Dermis microvascular lymphatic vessel endothelial cell (primary cell): Measurements from ENCODE around the gene SCAMP1. TPM values are rescaled to one million over a fixed set of nuclear protein-coding genes. Genes with fewer than 3 reads are reported as not detected.
"Not testable (repeated sequence)": the region's sequence is repeated elsewhere in the genome, so short reads cannot be mapped to it uniquely, and the experiment has no call there.

Experiments used
- DNase-seq, 2 donors: peaks; one replicate each; pipeline versions ENCODE4 v3.0.0 to v3.0.0-alpha.2; 2010; ENCODE audit warnings: low read depth in 2 of 2
- total RNA-seq: library from RNA; depleted of rRNA; stranded (reverse); fragments of >200 nt; gene quantifications from 2 replicates; pipeline ENCODE4 v1.2.1, GENCODE V29; 2014

Gene SCAMP1, protein sequence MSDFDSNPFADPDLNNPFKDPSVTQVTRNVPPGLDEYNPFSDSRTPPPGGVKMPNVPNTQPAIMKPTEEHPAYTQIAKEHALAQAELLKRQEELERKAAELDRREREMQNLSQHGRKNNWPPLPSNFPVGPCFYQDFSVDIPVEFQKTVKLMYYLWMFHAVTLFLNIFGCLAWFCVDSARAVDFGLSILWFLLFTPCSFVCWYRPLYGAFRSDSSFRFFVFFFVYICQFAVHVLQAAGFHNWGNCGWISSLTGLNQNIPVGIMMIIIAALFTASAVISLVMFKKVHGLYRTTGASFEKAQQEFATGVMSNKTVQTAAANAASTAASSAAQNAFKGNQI
- total RNA-seq: 45.1 and 48.7 TPM in 2 replicates

DNA sequence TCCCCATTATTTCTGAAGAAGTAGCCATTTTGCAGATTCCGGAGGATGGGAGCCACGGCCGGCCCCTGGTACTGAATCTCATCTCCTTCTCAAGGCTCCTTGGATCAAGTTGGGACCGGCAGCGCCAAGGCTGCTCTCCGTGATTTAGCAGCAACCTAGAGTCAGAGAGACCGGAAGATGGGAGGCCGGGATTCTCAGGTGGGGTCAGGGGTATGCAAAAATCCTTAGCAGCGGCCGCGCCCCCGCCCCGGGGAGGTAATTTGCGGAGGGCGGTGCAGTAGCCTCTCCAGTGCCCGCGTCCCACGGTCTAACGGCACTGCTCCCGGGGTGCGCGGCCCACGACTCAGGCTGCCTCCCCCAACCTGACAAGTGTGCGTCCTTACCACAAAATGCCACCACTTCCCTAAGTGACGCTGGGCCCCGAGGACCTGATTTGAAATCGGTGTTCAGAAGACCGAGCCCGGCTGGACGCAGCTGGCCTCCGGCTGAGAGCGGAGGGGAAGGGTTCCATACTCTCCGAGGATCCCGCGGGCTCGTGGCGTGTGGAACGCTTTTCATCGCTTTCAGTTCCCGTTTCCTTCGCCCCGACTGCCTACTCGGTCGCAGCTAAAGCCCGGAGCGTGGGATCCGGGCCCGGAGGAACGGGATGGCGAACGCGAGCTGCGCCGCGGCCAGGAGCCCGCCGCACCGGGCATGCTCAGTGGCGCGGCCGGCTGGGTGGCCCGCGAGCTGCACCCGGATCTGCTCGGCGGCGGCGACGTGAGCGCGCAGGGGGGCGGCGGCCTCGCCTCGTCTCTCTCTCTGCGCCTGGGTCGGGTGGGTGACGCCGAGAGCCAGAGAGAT is at the start of gene SCAMP1:
Gene SCAMP1, plus strand, starts transcription at position 787 of the 843 bp plus-strand sequence. Its CDS starts 55 bp downstream, at position 842.
- peak; percentile 84 to 93 for DNase-seq

DNA sequence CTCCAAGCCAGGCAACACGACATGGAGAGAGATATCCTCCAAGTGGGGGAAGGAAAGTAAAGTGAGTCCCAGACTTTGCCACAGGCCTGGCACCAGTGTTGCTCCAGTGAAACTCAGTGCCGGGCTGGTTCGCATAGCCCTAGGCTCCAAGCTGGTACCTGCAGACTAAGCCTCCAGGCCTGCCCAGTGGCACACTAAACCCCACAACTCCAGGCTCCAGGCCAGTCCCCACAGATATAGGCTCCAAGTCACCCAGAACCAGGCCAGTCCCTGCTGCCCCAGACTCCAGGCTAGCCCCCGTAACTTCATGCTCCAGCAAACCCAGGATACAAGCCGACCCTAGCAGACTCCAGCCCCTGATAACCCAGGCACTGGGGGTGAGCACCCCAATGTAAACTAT is 42.9 kb upstream of the SCAMP1 start:
- no peak for DNase-seq

DNA sequence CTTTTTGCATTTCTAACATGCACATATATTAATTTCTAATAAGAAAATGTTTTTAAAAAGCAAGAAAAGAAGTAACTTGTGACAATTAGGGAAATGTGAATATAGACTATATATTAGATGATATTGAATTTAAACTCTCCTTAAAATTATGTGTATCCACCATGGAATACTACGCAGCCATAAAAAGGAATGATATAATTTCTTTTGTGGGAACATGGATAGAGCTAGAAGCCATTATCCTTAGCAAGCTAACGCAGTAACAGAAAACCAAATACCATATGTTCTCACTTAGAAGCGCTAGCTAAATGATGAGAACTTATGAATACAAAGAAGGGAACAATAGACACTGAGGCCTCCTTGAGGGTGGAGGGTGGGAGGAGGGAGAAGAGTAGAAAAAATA is 42.1 kb upstream of the SCAMP1 start:
- DNase-seq: no peak

DNA sequence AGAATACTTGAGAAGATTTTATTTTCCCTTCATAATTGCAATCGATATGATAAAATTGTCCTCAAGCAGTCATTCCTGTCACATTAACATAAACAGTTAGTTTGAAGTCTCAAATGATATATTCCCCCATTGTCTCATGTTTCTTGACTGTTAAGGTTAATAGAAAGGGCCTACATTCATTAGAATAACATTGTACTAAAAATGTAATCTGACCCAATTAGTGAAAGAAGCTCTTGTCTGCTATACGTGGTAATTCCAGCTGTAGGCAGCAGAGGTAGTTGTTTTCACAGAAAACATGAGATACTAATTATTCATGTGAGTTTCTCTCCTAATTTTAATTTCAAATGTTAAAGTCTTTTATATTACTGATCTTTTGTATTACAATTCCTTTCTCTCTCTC is 40.0 kb upstream of the SCAMP1 start:
- peak; percentile 48 to 49 for DNase-seq

GRCh38 chr5:78323241-78323640 is 37.2 kb upstream of the SCAMP1 start:
- no peak for DNase-seq

- DNase-seq: no peak
Measured at GRCh38 chr5:78326930-78327329, 33.5 kb upstream of the SCAMP1 start.

- DNase-seq: no peak
Measured at GRCh38 chr5:78327761-78328510, 32.5 kb upstream of the SCAMP1 start.

DNA sequence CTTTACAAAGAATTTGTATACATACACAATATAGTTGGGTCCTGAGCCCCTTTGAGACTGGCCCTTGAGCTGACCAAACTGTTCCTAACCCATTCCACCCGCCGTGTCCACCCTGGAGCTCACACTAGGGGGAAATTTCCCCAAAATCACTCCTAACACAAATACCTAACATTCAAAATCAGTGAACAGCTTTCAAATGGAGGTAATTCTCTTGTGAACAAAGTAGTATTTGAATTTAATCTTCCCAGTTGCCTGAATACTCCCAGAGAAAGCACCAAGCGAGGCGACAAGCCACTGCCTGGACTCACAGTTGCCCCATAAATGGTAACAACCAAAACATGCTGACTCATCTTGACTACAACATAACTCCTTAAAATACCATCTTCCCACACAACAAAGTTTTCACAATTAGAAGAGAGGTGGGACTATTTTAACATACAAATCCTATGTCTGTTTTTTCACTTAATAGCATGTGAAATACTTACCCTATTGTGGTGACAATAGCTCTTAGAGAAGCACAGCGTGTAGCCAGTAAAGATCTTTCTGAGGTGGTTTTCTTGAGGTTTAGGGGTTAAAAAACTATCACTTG is 31.7 kb upstream of the SCAMP1 start:
- no peak for DNase-seq

DNA sequence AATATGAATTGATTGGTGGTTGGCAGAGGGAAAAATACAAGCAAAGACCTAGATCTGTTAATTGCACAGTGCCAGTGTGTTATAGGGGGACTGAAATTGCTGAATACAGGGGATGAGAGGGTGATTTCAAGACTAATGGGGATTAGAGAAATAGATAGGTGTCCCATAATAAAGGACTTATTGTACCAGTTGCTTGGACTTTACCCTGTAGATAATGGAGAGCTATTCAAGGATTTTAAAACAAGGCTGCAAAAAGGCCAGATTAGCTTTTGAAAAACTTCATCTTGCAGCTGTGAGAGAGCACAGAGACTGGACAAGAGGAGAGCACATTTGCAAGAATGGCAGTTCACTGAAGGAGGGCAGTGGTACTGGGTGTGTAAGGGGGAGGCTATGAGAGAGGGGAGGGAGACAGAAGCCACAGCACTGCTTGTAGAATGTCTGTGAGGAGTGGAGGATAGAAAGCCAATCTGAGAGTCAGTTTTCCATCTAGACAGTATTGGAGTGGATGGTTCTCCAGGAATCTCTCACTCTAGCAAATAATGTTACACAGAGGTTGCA is 28.8 kb upstream of the SCAMP1 start:
- DNase-seq: no peak

DNA sequence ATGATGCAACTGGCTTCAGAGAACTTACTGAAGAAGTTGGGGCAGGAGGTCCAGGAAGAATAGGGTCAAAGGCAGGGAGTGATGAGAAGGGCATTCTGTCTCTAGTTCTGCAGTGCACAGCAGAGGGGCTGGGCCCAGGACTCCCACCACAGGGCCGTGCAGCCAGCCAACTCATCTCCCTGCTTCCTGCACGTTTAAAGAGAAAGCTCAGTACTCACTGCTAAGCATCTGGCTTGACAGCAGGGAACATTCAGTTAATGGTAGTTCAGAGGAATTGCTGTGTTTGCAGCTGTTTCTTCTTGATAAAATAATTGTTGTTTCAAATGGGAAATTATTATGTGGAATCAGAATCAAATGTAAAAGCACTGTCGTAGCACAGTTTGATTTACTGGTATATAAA is 25.6 kb upstream of the SCAMP1 start:
- DNase-seq: no peak

- no peak for DNase-seq
Measured at GRCh38 chr5:78335976-78336375, 24.4 kb upstream of the SCAMP1 start.

DNA sequence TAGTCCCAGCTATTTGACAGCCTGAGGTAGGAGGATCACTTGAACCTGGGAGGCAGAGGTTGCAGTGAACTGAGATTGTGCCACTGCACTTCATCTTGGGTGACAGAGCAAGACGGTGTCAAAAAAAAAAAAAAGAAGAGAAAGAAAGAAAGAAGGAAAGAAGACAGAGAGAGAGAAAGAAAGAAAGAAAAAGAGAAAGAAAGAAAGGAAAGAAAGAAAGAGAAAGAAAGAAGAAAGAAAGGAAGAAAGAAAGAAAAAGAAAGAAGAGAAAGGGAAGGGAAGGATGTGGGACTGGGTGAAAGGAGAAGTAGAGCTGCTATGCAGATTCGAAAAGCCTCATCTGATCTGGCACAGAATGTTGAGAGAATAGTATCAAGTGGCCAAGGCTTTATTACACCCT is 23.7 kb upstream of the SCAMP1 start:
- no peak for DNase-seq

GRCh38 chr5:78339617-78340436 is 20.6 kb upstream of the SCAMP1 start:
- DNase-seq: peak; percentile 47 to 56

- no peak for DNase-seq
Measured at GRCh38 chr5:78341440-78341839, 19.0 kb upstream of the SCAMP1 start.

- DNase-seq: peak in 1 of 2 donors; percentile 35
Measured at GRCh38 chr5:78345485-78345884, 14.9 kb upstream of the SCAMP1 start.

DNA sequence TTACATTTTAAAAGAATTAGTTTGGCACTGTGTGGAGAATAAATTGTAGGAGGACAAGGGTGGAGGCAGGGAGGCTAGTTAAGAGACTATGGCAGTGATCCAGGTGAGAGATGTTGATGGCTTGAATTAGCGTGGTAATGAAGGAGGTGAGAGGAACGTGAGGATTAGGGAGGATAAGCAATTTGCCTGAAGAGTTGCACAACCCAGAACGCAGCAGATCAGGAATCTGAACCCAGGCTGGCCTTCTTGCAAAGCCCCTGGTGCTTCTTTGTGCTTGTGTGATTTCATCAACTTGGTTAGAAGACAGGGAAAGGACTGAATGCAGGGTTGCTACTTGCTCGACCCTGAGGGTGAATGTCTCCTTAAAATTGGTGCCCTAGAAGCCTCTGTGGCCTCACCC is 6.9 kb upstream of the SCAMP1 start:
- DNase-seq: no peak

- DNase-seq: no peak
Measured at GRCh38 chr5:78354066-78354670, 6.2 kb upstream of the SCAMP1 start.

- DNase-seq: no peak
Measured at GRCh38 chr5:78355561-78355960, 4.9 kb upstream of the SCAMP1 start.

- DNase-seq: not testable (repeated sequence)
Measured at GRCh38 chr5:78359455-78359830, 974 bp upstream of the SCAMP1 start.

GRCh38 chr5:78360674-78360923 is 182 bp downstream of the SCAMP1 start:
- DNase-seq: no peak
